ENCODE measurements around the gene TNC. TPM values are rescaled to one million over a fixed set of nuclear protein-coding genes. Genes with fewer than 3 reads are reported as not detected.

TNC gene
- total and polyA plus RNA-seq, 2 of the 4 experiments (the other 2 are of a cell fraction): 192 to 253 TPM

DNA sequence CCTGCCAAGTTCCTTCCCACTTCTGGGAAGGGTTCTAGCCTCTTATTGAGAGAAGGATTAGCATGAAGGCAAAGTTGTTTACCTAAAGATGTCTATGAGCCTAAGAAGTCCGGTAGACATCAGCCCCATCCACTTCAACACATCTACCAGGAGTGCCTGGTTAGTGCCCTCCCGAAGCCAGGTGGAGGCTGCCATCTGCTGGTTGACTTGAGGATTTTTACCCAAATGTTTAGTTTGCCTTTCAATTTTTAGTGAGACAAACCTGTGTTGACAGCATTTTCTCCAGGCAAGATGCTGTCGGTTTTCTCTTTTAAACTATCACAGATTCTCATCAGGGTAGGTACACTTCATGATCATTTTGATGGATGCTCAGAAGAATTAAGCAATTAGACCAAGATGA, 104.0 kb downstream of the TNC start:
- DNase-seq (peak; percentile 82), ATAC-seq (ENCODE audit: low read depth) (peak; percentile 45)
- no peak overlapping the region for H2AK5ac ChIP-seq (ENCODE audit: low read depth, low read length)
- H3K18ac ChIP-seq (ENCODE audit: low read depth, low read length): no peak overlapping the region
- H4K20me1 ChIP-seq (ENCODE audit: insufficient read depth, low read length): no peaks in the 10 kb centered on the region
- H4K8ac ChIP-seq (ENCODE audit: low read depth in 2 of 2, low read length in 2 of 2): no peak overlapping the region
- H3K27me3 ChIP-seq (ENCODE audit: control insufficient read depth, insufficient read depth, low read length): peaks cover 5% of the 10 kb centered on the region
- H3K27ac ChIP-seq (ENCODE audit: insufficient read depth, low read length): no peak overlapping the region
- no peak overlapping the region for H3K23ac ChIP-seq (ENCODE audit: low read depth, low read length)
- H2BK20ac ChIP-seq (ENCODE audit: low read depth, low read length): peak overlapping the region; percentile 47; the same call in 1 of the 2 replicates
- peaks cover 10% of the 10 kb centered on the region for H3K4me1 ChIP-seq (ENCODE audit: control insufficient read depth, insufficient read depth, low read length)
- H3K79me1 ChIP-seq (ENCODE audit: low read depth in 1 of 2, low read length in 2 of 2): no peaks in the 10 kb centered on the region
- H4K5ac ChIP-seq (ENCODE audit: low read depth, low read length): no peak overlapping the region
- intact Hi-C loops (cut with micrococcal nuclease) (loop anchor here (1.0 to 10.0 kb wide), 6 partner anchors 103 to 579 kb away; no protein-coding TSS in a partner anchor), dilution Hi-C loops (cut with HindIII; ENCODE audit: low sequenced_read_pairs, unreplicated experiment) (no loop called here), in situ Hi-C loops (cut with MboI; ENCODE audit: low sequenced_read_pairs) (loop anchor here (5.0 to 10.0 kb wide), 6 partner anchors 102 to 599 kb away; no protein-coding TSS in a partner anchor)
- H3K36me3 ChIP-seq (ENCODE audit: control insufficient read depth, insufficient read depth, low read length): no peaks in the 10 kb centered on the region
- ChIA-PET CTCF (interaction anchor here (0.6 to 1.0 kb wide), 10 partner anchors 25 to 868 kb away, joined by 3 to 7 read pairs (median 3); no protein-coding TSS in a partner anchor), POLR2A (ENCODE audit: unreplicated experiment) (no interaction called here)
- no TSS peak for BruUV-seq (replicated peaks)
- H2BK120ac ChIP-seq (ENCODE audit: low read depth, low read length): no peak overlapping the region
- H2AFZ ChIP-seq (replicated peaks; ENCODE audit: low read length, poor library complexity): no peak overlapping the region
- H3K4me3 ChIP-seq (ENCODE audit: insufficient read depth, low read depth, low read length): no peak overlapping the region
- no peak overlapping the region for H3K4me2 ChIP-seq (ENCODE audit: low read depth, low read length)
- WGBS, 2 experiments (ENCODE audit: extremely low coverage in 2 of 2, insufficient read length in 1 of 2): no CpG with 5 or more reads among the region's 3 CpGs
- H2AK9ac ChIP-seq (replicated peaks; ENCODE audit: low read depth, low read length, poor library complexity): no peak overlapping the region
- no peak overlapping the region for H2BK5ac ChIP-seq (ENCODE audit: low read depth, low read length, poor library complexity, severe bottlenecking)
- no peak overlapping the region for H3K4ac ChIP-seq (ENCODE audit: low read depth, low read length)
- TF ChIP-seq SMC3 (IDR thresholded peaks at IDR 0.05; ENCODE audit: low read depth, low read length) (peak; percentile 98), RAD21 (IDR thresholded peaks at IDR 0.05; ENCODE audit: low read length) (peak; percentile 98), RCOR1 (IDR thresholded peaks at IDR 0.05; ENCODE audit: insufficient replicate concordance, low read length) (no peak), POLR2A (IDR thresholded peaks at IDR 0.05; ENCODE audit: low read depth, low read length) (peak; percentile 53; the same call in 1 of the 2 replicates), RFX5 (IDR thresholded peaks at IDR 0.05; ENCODE audit: low read depth, low read length) (no peak), FOS (IDR thresholded peaks at IDR 0.05; ENCODE audit: low read depth, low read length) (no peak), CEBPB (IDR thresholded peaks at IDR 0.05; ENCODE audit: low read depth, low read length) (no peak), BHLHE40 (IDR thresholded peaks at IDR 0.05; ENCODE audit: low read depth, low read length) (no peak), NFE2L2 (IDR thresholded peaks at IDR 0.05; ENCODE audit: low read depth, low read length) (no peak), MXI1 (IDR thresholded peaks at IDR 0.05; ENCODE audit: borderline replicate concordance, low read depth, low read length) (no peak), CHD1 (IDR thresholded peaks at IDR 0.05; ENCODE audit: low read depth, low read length) (no peak), MAFK (IDR thresholded peaks at IDR 0.05; ENCODE audit: low read depth, low read length) (no peak), MAZ (IDR thresholded peaks at IDR 0.05; ENCODE audit: borderline replicate concordance, low read depth, low read length) (no peak)
- TF ChIP-seq, protein P1, sequence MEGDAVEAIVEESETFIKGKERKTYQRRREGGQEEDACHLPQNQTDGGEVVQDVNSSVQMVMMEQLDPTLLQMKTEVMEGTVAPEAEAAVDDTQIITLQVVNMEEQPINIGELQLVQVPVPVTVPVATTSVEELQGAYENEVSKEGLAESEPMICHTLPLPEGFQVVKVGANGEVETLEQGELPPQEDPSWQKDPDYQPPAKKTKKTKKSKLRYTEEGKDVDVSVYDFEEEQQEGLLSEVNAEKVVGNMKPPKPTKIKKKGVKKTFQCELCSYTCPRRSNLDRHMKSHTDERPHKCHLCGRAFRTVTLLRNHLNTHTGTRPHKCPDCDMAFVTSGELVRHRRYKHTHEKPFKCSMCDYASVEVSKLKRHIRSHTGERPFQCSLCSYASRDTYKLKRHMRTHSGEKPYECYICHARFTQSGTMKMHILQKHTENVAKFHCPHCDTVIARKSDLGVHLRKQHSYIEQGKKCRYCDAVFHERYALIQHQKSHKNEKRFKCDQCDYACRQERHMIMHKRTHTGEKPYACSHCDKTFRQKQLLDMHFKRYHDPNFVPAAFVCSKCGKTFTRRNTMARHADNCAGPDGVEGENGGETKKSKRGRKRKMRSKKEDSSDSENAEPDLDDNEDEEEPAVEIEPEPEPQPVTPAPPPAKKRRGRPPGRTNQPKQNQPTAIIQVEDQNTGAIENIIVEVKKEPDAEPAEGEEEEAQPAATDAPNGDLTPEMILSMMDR (conservative IDR thresholded peaks at IDR 0.05; ENCODE audit: low read depth, low read length): peak; percentile 91
- TF ChIP-seq, protein P2, sequence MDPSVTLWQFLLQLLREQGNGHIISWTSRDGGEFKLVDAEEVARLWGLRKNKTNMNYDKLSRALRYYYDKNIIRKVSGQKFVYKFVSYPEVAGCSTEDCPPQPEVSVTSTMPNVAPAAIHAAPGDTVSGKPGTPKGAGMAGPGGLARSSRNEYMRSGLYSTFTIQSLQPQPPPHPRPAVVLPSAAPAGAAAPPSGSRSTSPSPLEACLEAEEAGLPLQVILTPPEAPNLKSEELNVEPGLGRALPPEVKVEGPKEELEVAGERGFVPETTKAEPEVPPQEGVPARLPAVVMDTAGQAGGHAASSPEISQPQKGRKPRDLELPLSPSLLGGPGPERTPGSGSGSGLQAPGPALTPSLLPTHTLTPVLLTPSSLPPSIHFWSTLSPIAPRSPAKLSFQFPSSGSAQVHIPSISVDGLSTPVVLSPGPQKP (IDR thresholded peaks at IDR 0.05; ENCODE audit: borderline replicate concordance, low read depth, low read length): no peak
- TF ChIP-seq, protein P3, sequence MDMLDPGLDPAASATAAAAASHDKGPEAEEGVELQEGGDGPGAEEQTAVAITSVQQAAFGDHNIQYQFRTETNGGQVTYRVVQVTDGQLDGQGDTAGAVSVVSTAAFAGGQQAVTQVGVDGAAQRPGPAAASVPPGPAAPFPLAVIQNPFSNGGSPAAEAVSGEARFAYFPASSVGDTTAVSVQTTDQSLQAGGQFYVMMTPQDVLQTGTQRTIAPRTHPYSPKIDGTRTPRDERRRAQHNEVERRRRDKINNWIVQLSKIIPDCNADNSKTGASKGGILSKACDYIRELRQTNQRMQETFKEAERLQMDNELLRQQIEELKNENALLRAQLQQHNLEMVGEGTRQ (IDR thresholded peaks at IDR 0.05; ENCODE audit: low read depth, low read length): no peak
- no peak overlapping the region for H3K9ac ChIP-seq (ENCODE audit: low read depth, low read length)
- no peaks in the 10 kb centered on the region for H3K9me3 ChIP-seq (ENCODE audit: control insufficient read depth, insufficient read depth, low read length)
- no peak overlapping the region for H3K56ac ChIP-seq (ENCODE audit: extremely low read depth, insufficient read depth, low read length)
- no peak overlapping the region for H3K14ac ChIP-seq (replicated peaks; ENCODE audit: low read depth, low read length)
- H3K9me1 ChIP-seq (ENCODE audit: insufficient read depth, low read length): peaks cover 8% of the 10 kb centered on the region; the same call in 1 of the 2 replicates
- H4K91ac ChIP-seq (ENCODE audit: insufficient read depth, low read depth, low read length): no peak overlapping the region
- H2BK15ac ChIP-seq (ENCODE audit: low read depth, low read length): no peak overlapping the region

Data from IMR-90 (cell line).